GM19467 (cell line): ENCODE measurements around the gene OCA2.
"Not testable (repeated sequence)": the region's sequence is repeated elsewhere in the genome, so short reads cannot be mapped to it uniquely, and the experiment has no call there.

Experiments
- ATAC-seq: cut with Tn5 transposase; IDR thresholded peaks from one replicate; pipeline ENCODE4 v1.9.1; 2021; ENCODE audit warnings: mild to moderate bottlenecking, moderate library complexity; ENCODE audit not compliant: unreplicated experiment

The OCA2 gene

DNA sequence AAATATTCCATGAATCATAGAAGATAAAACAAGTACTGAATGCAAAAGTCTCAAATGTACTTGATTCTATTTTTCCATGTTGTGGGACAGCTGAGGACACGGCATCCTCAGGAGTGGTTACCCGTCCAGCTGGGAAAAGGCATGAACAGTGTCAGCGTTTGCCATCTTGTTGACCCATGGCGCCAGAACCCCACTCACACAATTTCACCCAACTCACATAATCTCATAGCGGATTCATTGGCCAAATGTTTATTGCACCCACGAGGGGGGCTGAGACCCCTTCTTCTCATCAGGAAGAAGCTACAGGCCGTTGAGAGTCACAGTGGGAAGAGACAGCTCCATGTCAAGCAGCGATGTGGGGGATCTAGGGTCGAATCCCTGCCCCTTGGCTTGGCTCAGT, 72.9 kb downstream of the OCA2 start:
- no peak for ATAC-seq

GRCh38 chr15:28025413-28025812, 73.7 kb downstream of the OCA2 start:
- no peak for ATAC-seq

- ATAC-seq: no peak
These were observed 74.2 kb downstream of the OCA2 start for GRCh38 chr15:28024889-28025250.

GRCh38 chr15:28023933-28024888, 74.9 kb downstream of the OCA2 start:
- ATAC-seq: no peak

GRCh38 chr15:28023422-28023821, 75.7 kb downstream of the OCA2 start:
- ATAC-seq: no peak

DNA sequence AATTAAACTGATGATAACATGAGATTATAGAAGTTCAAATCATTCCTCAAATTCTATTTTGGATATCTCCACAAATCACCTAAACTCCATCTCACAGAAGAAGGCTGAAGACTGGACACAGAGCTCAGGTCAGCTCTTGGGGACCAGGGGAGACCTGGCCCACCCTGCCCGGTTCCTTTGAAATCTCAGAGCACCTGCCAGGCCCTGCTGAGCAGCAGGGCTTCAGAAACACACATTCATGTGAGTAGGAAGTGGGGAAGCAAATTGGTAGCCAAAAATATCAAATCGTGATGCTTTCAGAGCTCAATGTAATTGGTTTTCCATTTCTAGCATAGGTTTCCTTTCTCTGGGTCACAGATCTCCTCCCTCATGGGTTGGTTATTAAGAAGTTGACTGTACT, 76.2 kb downstream of the OCA2 start:
- ATAC-seq: no peak

DNA sequence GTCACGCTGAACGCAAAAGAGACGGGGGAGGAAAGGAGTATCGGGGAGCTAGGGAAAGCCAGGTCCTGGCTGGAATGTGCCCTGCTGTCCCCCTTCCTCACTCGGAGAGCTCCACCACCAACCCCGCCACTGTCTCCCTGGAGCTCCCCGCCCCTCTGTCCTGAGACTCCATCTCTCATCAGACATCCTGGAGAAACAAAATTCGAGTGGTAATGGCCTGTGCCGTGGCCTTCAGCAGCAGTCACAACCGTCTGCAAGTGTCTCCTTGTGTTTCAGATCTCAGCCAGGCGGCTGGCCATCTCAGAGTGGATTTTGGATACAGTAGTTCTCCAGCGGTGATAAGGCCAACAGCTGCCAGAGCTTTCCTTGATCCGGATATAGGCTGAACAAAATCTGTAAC, 76.9 kb downstream of the OCA2 start:
- ATAC-seq: no peak

GRCh38 chr15:28021281-28022039, 77.7 kb downstream of the OCA2 start:
- no peak for ATAC-seq

DNA sequence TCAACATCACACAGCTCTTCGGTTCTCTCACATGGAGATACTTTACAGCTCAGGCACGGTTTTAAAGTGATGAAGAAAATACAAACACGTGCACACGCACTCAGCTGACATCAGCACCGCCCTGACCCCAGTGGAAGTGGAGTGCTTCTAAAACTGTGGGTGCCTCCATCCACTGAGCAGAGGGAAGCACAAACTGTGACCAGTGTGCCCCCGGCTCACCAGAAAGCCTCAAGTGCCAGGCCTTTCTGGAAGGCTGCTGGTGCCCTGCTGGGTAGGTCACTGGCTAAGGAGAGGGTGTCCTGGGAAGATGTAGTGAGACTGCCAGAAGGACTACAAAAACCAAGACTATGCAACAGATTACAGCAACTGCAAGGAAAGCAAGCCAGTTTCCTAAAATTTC, 78.5 kb downstream of the OCA2 start:
- no peak for ATAC-seq

DNA sequence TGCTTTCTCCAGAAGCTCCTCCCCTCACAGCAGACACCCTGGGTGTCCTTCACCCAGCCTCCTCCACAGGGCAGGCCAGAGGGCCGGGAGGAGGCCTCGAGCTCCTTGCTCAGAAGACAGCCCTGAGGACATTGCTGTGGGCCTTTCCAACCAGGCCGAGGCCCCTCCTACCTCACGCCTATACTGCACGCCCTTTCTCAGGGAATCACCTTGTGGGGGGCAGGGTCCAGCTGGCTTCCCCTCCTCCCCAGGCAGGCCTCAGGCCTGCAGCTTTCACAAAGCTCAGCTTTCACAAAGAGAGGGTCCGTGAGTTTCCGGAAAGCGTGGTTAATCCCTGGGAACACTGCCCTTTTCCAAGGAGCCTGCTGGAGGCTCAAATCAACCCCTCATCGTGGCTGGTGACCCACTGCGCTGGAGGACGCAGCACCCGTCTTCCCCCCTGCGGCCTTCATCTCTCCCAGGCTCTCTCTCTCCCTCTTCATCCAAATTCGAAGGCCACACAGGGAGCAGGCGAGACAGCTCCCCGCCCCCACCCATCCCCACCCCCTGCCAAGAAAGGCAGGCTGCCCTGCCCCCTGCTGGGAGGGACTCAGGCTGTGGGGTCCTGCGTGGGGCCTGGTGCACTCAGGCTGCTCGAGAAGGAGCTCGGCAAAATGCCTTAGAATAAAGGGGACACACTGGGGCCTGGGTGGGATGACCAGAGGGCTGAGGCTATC, 79.4 kb downstream of the OCA2 start:
- ATAC-seq: no peak

- no peak for ATAC-seq
These were observed 80.6 kb downstream of the OCA2 start for GRCh38 chr15:28018291-28019044.

DNA sequence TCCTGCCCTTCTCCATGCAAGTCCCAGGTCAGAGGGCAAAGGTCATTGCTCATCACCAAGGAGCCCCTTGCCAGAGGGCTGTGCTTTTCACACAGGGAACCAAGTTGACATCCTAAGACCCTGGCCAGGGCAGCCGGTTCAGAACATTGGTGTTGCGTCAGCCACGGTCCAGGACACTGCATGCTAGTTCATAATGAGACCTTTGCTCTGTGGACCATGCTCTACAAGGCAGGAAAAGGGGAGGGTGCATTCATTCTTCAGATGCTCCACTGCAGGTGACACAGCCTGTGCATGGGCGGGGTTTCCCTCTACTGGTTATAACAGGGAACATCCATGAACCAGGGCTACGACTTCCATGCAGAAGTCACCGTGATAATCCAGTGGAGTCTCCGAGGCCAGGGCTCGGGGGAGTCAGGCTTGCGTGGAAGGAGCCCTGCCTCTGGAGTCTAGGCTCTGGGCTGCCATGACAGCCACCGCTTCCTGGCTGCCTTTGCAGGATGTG, 81.6 kb downstream of the OCA2 start:
- ATAC-seq: no peak

GRCh38 chr15:28015855-28016254, 83.3 kb downstream of the OCA2 start:
- no peak for ATAC-seq

- ATAC-seq: no peak
These were observed 84.4 kb downstream of the OCA2 start for GRCh38 chr15:28014623-28015200.

- no peak for ATAC-seq
These were observed 85.1 kb downstream of the OCA2 start for GRCh38 chr15:28013976-28014375.

DNA sequence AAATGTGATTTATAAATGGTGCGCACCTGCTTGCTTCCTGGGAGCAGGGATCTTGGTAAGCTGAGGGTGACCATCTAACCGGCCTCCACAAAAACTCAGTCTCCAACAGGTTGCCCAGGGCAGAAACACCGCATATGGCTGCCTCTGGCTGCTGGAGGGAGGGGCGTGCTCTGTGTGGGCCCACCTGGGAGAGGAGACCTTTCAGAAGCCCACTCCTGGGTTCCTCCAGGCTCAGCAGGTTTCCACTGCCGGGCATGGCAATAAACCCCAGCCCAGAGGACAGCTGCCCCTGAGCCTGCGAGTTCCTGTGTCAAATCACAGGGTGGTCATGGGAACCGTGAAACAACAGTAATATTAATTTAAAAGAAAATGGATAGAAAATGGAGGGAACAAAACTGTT, 85.6 kb downstream of the OCA2 start:
- no peak for ATAC-seq

GRCh38 chr15:28012231-28012630, 86.9 kb downstream of the OCA2 start:
- no peak for ATAC-seq

DNA sequence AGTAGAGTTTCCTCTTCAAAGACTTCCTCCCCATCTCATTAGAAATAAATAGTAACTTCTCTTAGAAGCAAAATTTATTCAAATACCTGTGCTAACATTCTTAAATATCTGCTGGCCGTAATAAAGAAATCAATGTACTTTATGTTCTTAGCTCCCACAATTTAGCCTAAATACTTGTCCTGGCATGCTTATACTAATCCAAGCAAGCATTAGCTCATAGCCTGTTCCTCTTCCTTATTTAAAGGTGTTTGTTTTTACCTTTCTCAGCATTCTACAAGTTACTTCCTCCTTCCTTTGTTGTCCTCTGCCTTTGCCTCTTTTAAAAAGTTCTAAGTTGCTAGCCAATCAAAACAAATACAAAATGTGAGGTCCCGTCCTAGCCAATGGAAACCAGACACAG, 90.9 kb downstream of the OCA2 start:
- not testable (repeated sequence) for ATAC-seq

GRCh38 chr15:28006116-28006905, 92.8 kb downstream of the OCA2 start:
- ATAC-seq: no peak
